OCI-LY7 (cell line): ENCODE measurements around the gene GLG1. TPM values are rescaled to one million over a fixed set of nuclear protein-coding genes. Genes with fewer than 3 reads are reported as not detected.

Experiments
- BruUV-seq: library from RNA; stranded (reverse); fragments of 400-500 nt; replicated peaks from 2 replicates; lab custom pipeline; 2021; lab: Mats Ljungman, UMichigan
- CTCF ChIA-PET: fragments of 300-600 bp; sonication (Branson Sonifier 250); formaldehyde crosslinking; loops from one replicate; lab custom pipeline; 2022; ENCODE audit warnings: antibody characterized with exemption; ENCODE audit not compliant: unreplicated experiment; lab: Charles Lee
- POLR2A ChIA-PET: fragments of 300-600 bp; sonication (Branson Sonifier 250); formaldehyde crosslinking; loops from one replicate; lab custom pipeline; 2022; ENCODE audit warnings: antibody characterized with exemption; lab: Charles Lee
- DNase-seq: peaks from one replicate; pipeline ENCODE4 v3.0.0-alpha.2; 2015; ENCODE audit warnings: low spot score
- H2AFZ ChIP-seq: fragments of 200-600 bp; sonication (generic), shearing (Covaris generic); 2 replicates; pipeline ENCODE4 v1.6.1; 2014; ENCODE audit warnings: mild to moderate bottlenecking, antibody characterized with exemption, low read length, moderate library complexity
- H3K27ac ChIP-seq: fragments of 200-600 bp; sonication (generic); 2 replicates; pipeline ENCODE4 v1.5.1; 2014; ENCODE audit warnings: mixed run types, low read depth, mild to moderate bottlenecking, moderate library complexity, low read length, inconsistent platforms; ENCODE audit not compliant: poor library complexity, severe bottlenecking
- H3K36me3 ChIP-seq: fragments of 200-600 bp; sonication (generic); 2 replicates; pipeline ENCODE4 v1.6.1; 2014; ENCODE audit warnings: mild to moderate bottlenecking, antibody characterized with exemption, low read length, moderate library complexity, mixed read lengths; ENCODE audit not compliant: insufficient read depth
- H3K4me1 ChIP-seq: fragments of 200-600 bp; sonication (generic); 2 replicates; pipeline ENCODE4 v1.5.1; 2014; ENCODE audit warnings: mild to moderate bottlenecking, low read length; ENCODE audit not compliant: insufficient read depth, poor library complexity, severe bottlenecking
- H3K4me2 ChIP-seq: fragments of 200-600 bp; sonication (generic); 2 replicates; pipeline ENCODE4 v1.6.1; 2014; ENCODE audit warnings: mild to moderate bottlenecking, low read length
- H3K4me3 ChIP-seq: fragments of 200-600 bp; sonication (generic); 2 replicates; pipeline ENCODE4 v1.5.1; 2014; ENCODE audit warnings: mild to moderate bottlenecking, low read depth, low read length; ENCODE audit not compliant: poor library complexity, severe bottlenecking
- H3K79me2 ChIP-seq: fragments of 200-600 bp; sonication (generic); 2 replicates; pipeline ENCODE4 v1.6.1; 2016; ENCODE audit warnings: low read depth, mild to moderate bottlenecking, low read length, moderate library complexity, mixed read lengths; ENCODE audit not compliant: insufficient read depth
- H3K9me2 ChIP-seq: fragments of 200-600 bp; sonication (generic); 2 replicates; pipeline ENCODE4 v1.6.1; 2016; ENCODE audit warnings: mild to moderate bottlenecking, low read length, mixed read lengths; ENCODE audit not compliant: insufficient read depth
- H3K9me3 ChIP-seq: fragments of 200-600 bp; sonication (generic); 2 replicates; pipeline ENCODE4 v1.6.1; 2014; ENCODE audit warnings: mild to moderate bottlenecking, mixed run types, low read length, mixed read lengths
- H4K20me1 ChIP-seq: fragments of 200-600 bp; sonication (generic); 2 replicates; pipeline ENCODE4 v1.6.1; 2014; ENCODE audit warnings: mild to moderate bottlenecking, antibody characterized with exemption, low read length, moderate library complexity, mixed read lengths; ENCODE audit not compliant: insufficient read depth
- CTCF ChIP-seq: fragments of 200-600 bp; sonication (generic); conservative IDR thresholded peaks from 2 replicates; pipeline ENCODE4 v1.5.1; 2014; ENCODE audit warnings: mild to moderate bottlenecking, antibody characterized with exemption, low read length, moderate library complexity, mixed read lengths
- EZH2phosphoT487 ChIP-seq: fragments of 200-600 bp; sonication (generic); IDR thresholded peaks from 2 replicates; pipeline ENCODE4 v1.6.1; 2018; ENCODE audit warnings: low read depth, borderline replicate concordance, mild to moderate bottlenecking, mixed run types, antibody characterized with exemption, low read length, moderate library complexity, mixed read lengths
- intact Hi-C: fragments of 100-400 bp; cut with micrococcal nuclease; formaldehyde crosslinking; loops from one replicate; pipeline ENCODE4 v1.10.0; 2022; ENCODE audit not compliant: unreplicated experiment
- total RNA-seq, 2 experiments: library from RNA; depleted of rRNA in 1 of 2; stranded (reverse); fragments of >200 nt in 1 of 2; shearing (Covaris generic) in 1 of 2; gene quantifications; 2 replicates each; pipeline ENCODE4 v1.2.3, GENCODE V29; 2014 to 2022

Gene GLG1
- total RNA-seq, 2 experiments from 2014 or later = 40.4 to 69.8 TPM

- ChIA-PET CTCF (no interaction called here), POLR2A (interaction anchor here (0.6 to 1.3 kb wide), 3 partner anchors 13 to 36 kb away, joined by 3 read pairs; no protein-coding TSS in a partner anchor)
- Histone ChIP-seq H2AFZ (peak overlapping the region; percentile 98; the same call in 1 of the 2 replicates), H4K20me1 (peaks cover 19% of the 10 kb centered on the region; the same call in 1 of the 2 replicates), H3K27ac (peak overlapping the region; percentile 68), H3K9me3 (no peaks in the 10 kb centered on the region), H3K4me2 (peak overlapping the region; percentile 97), H3K36me3 (no peaks in the 10 kb centered on the region), H3K4me3 (peak overlapping the region; percentile 86), H3K9me2 (no peaks in the 10 kb centered on the region), H3K79me2 (peaks cover 55% of the 10 kb centered on the region), H3K4me1 (peaks cover 32% of the 10 kb centered on the region)
- TF ChIP-seq EZH2phosphoT487 = no peak
- TF ChIP-seq CTCF = no peak
- intact Hi-C loops = no loop called here
- DNase-seq = no peak
- no TSS peak for BruUV-seq
Observed at GRCh38 chr16:74605746-74606520, 981 bp downstream of the GLG1 start.

GRCh38 chr16:74605332-74605731, 1.6 kb downstream of the GLG1 start:
- peaks cover 61% of the 10 kb centered on the region for H3K79me2 ChIP-seq
- H3K36me3 ChIP-seq = no peaks in the 10 kb centered on the region
- H3K9me3 ChIP-seq = no peaks in the 10 kb centered on the region
- H3K4me2 ChIP-seq = peak overlapping the region; percentile 97
- TF ChIP-seq CTCF = no peak
- no peak for TF ChIP-seq EZH2phosphoT487
- BruUV-seq = TSS peak; percentile 59
- peaks cover 32% of the 10 kb centered on the region for H3K4me1 ChIP-seq
- no peaks in the 10 kb centered on the region for H3K9me2 ChIP-seq
- CTCF ChIA-PET = no interaction called here
- no peak for DNase-seq
- POLR2A ChIA-PET = interaction anchor here (0.6 to 1.0 kb wide), 2 partner anchors 12 to 35 kb away, joined by 3 read pairs; no protein-coding TSS in a partner anchor
- H3K4me3 ChIP-seq = peak overlapping the region; percentile 86
- H3K27ac ChIP-seq = no peak overlapping the region
- peaks cover 19% of the 10 kb centered on the region; the same call in 1 of the 2 replicates for H4K20me1 ChIP-seq
- H2AFZ ChIP-seq = no peak overlapping the region
- intact Hi-C loops = no loop called here

- intact Hi-C loops = no loop called here
- Histone ChIP-seq H3K79me2 (peaks cover 75% of the 10 kb centered on the region), H2AFZ (no peak overlapping the region), H4K20me1 (peaks cover 23% of the 10 kb centered on the region; the same call in 1 of the 2 replicates), H3K4me3 (no peak overlapping the region), H3K9me3 (no peaks in the 10 kb centered on the region), H3K4me2 (peak overlapping the region; percentile 97; the same call in 1 of the 2 replicates), H3K4me1 (peaks cover 32% of the 10 kb centered on the region), H3K36me3 (no peaks in the 10 kb centered on the region), H3K9me2 (no peaks in the 10 kb centered on the region), H3K27ac (no peak overlapping the region)
- TF ChIP-seq EZH2phosphoT487 = no peak
- BruUV-seq = no TSS peak
- ChIA-PET POLR2A (interaction anchor here (0.6 kb wide), 1 partner anchor 14 kb away, joined by 3 read pairs; no protein-coding TSS in a partner anchor), CTCF (no interaction called here)
- no peak for DNase-seq
Observed at GRCh38 chr16:74603848-74604247, 3.1 kb downstream of the GLG1 start.
